ENCODE data around the gene MATN1.

The MATN1 gene

GRCh38 chr1:30763651-30764248 lies 40.4 kb upstream of the MATN1 start:
- no peaks in the 10 kb centered on the region for H3K36me3 ChIP-seq (ENCODE audit: insufficient read depth, low read length)
- no peak overlapping the region for H3K4me3 ChIP-seq (ENCODE audit: low read length)
- H3K4me1 ChIP-seq (ENCODE audit: insufficient read depth, low read length) = peaks cover 13% of the 10 kb centered on the region
- 80% methylated on average over 10 of the region's 10 CpGs for WGBS
- H3K9me3 ChIP-seq (ENCODE audit: insufficient read depth, low read depth, low read length) = peaks cover 3% of the 10 kb centered on the region; the same call in 1 of the 2 replicates
- no peaks in the 10 kb centered on the region for H3K27me3 ChIP-seq (ENCODE audit: insufficient read depth, low read length)
- H3K27ac ChIP-seq (ENCODE audit: low read depth, low read length) = no peak overlapping the region
- no peak overlapping the region for H3K9ac ChIP-seq (ENCODE audit: low read depth, low read length)

GRCh38 chr1:30762930-30763650 lies 39.7 kb upstream of the MATN1 start:
- Histone ChIP-seq H3K27ac (ENCODE audit: low read depth, low read length) (no peak overlapping the region), H3K36me3 (ENCODE audit: insufficient read depth, low read length) (no peaks in the 10 kb centered on the region), H3K9ac (ENCODE audit: low read depth, low read length) (no peak overlapping the region), H3K27me3 (ENCODE audit: insufficient read depth, low read length) (no peaks in the 10 kb centered on the region), H3K9me3 (ENCODE audit: insufficient read depth, low read depth, low read length) (peaks cover 3% of the 10 kb centered on the region; the same call in 1 of the 2 replicates), H3K4me3 (ENCODE audit: low read length) (no peak overlapping the region), H3K4me1 (ENCODE audit: insufficient read depth, low read length) (peaks cover 13% of the 10 kb centered on the region)
- 95% methylated on average over 7 of the region's 7 CpGs for WGBS

- no peaks in the 10 kb centered on the region for H3K27me3 ChIP-seq (ENCODE audit: insufficient read depth, low read length)
- no peak overlapping the region for H3K4me3 ChIP-seq (ENCODE audit: low read length)
- peaks cover 3% of the 10 kb centered on the region; the same call in 1 of the 2 replicates for H3K9me3 ChIP-seq (ENCODE audit: insufficient read depth, low read depth, low read length)
- H3K27ac ChIP-seq (ENCODE audit: low read depth, low read length) = peak overlapping the region; percentile 10; the same call in 1 of the 2 replicates
- peaks cover 13% of the 10 kb centered on the region for H3K4me1 ChIP-seq (ENCODE audit: insufficient read depth, low read length)
- H3K36me3 ChIP-seq (ENCODE audit: insufficient read depth, low read length) = no peaks in the 10 kb centered on the region
- WGBS = 86% methylated on average over 6 of the region's 6 CpGs
- H3K9ac ChIP-seq (ENCODE audit: low read depth, low read length) = no peak overlapping the region
These were observed 39.0 kb upstream of the MATN1 start for GRCh38 chr1:30762152-30762929.

GRCh38 chr1:30761381-30762151 lies 38.2 kb upstream of the MATN1 start:
- Histone ChIP-seq H3K36me3 (ENCODE audit: insufficient read depth, low read length) (no peaks in the 10 kb centered on the region), H3K4me3 (ENCODE audit: low read length) (no peak overlapping the region), H3K9me3 (ENCODE audit: insufficient read depth, low read depth, low read length) (peaks cover 3% of the 10 kb centered on the region; the same call in 1 of the 2 replicates), H3K9ac (ENCODE audit: low read depth, low read length) (no peak overlapping the region), H3K4me1 (ENCODE audit: insufficient read depth, low read length) (peaks cover 13% of the 10 kb centered on the region), H3K27ac (ENCODE audit: low read depth, low read length) (peak overlapping the region; percentile 10; the same call in 1 of the 2 replicates), H3K27me3 (ENCODE audit: insufficient read depth, low read length) (no peaks in the 10 kb centered on the region)
- 65% methylated on average over 11 of the region's 11 CpGs for WGBS

- no peak overlapping the region for H3K4me3 ChIP-seq (ENCODE audit: low read length)
- H3K9me3 ChIP-seq (ENCODE audit: insufficient read depth, low read depth, low read length) = peaks cover 3% of the 10 kb centered on the region; the same call in 1 of the 2 replicates
- peaks cover 13% of the 10 kb centered on the region for H3K4me1 ChIP-seq (ENCODE audit: insufficient read depth, low read length)
- no peaks in the 10 kb centered on the region for H3K36me3 ChIP-seq (ENCODE audit: insufficient read depth, low read length)
- H3K9ac ChIP-seq (ENCODE audit: low read depth, low read length) = no peak overlapping the region
- H3K27ac ChIP-seq (ENCODE audit: low read depth, low read length) = no peak overlapping the region
- no peaks in the 10 kb centered on the region for H3K27me3 ChIP-seq (ENCODE audit: insufficient read depth, low read length)
- 95% methylated on average over 18 of the region's 18 CpGs for WGBS
These were observed 37.4 kb upstream of the MATN1 start for GRCh38 chr1:30760596-30761324.

GRCh38 chr1:30759718-30760281 lies 36.4 kb upstream of the MATN1 start:
- Histone ChIP-seq H3K27ac (ENCODE audit: low read depth, low read length) (no peak overlapping the region), H3K9ac (ENCODE audit: low read depth, low read length) (no peak overlapping the region), H3K4me1 (ENCODE audit: insufficient read depth, low read length) (peaks cover 13% of the 10 kb centered on the region), H3K4me3 (ENCODE audit: low read length) (no peak overlapping the region), H3K36me3 (ENCODE audit: insufficient read depth, low read length) (no peaks in the 10 kb centered on the region), H3K9me3 (ENCODE audit: insufficient read depth, low read depth, low read length) (peaks cover 3% of the 10 kb centered on the region; the same call in 1 of the 2 replicates), H3K27me3 (ENCODE audit: insufficient read depth, low read length) (no peaks in the 10 kb centered on the region)
- WGBS = 73% methylated on average over 13 of the region's 13 CpGs

- no peak overlapping the region for H3K27ac ChIP-seq (ENCODE audit: low read depth, low read length)
- H3K27me3 ChIP-seq (ENCODE audit: insufficient read depth, low read length) = no peaks in the 10 kb centered on the region
- H3K9me3 ChIP-seq (ENCODE audit: insufficient read depth, low read depth, low read length) = peaks cover 3% of the 10 kb centered on the region; the same call in 1 of the 2 replicates
- no peak overlapping the region for H3K9ac ChIP-seq (ENCODE audit: low read depth, low read length)
- no peak overlapping the region for H3K4me3 ChIP-seq (ENCODE audit: low read length)
- H3K4me1 ChIP-seq (ENCODE audit: insufficient read depth, low read length) = peaks cover 13% of the 10 kb centered on the region
- H3K36me3 ChIP-seq (ENCODE audit: insufficient read depth, low read length) = no peaks in the 10 kb centered on the region
These were observed 35.5 kb upstream of the MATN1 start for GRCh38 chr1:30758785-30759380.

GRCh38 chr1:30758121-30758688 lies 34.8 kb upstream of the MATN1 start:
- peaks cover 13% of the 10 kb centered on the region for H3K4me1 ChIP-seq (ENCODE audit: insufficient read depth, low read length)
- no peaks in the 10 kb centered on the region for H3K36me3 ChIP-seq (ENCODE audit: insufficient read depth, low read length)
- no peak overlapping the region for H3K4me3 ChIP-seq (ENCODE audit: low read length)
- no peak overlapping the region for H3K9ac ChIP-seq (ENCODE audit: low read depth, low read length)
- H3K27me3 ChIP-seq (ENCODE audit: insufficient read depth, low read length) = no peaks in the 10 kb centered on the region
- WGBS = 94% methylated on average over 7 of the region's 7 CpGs
- H3K27ac ChIP-seq (ENCODE audit: low read depth, low read length) = no peak overlapping the region
- peaks cover 3% of the 10 kb centered on the region; the same call in 1 of the 2 replicates for H3K9me3 ChIP-seq (ENCODE audit: insufficient read depth, low read depth, low read length)

- Histone ChIP-seq H3K27ac (ENCODE audit: low read depth, low read length) (no peak within 1 kb of the TSS), H3K9ac (ENCODE audit: low read depth, low read length) (no peak within 1 kb of the TSS), H3K36me3 (ENCODE audit: insufficient read depth, low read length) (no peaks in the 10 kb centered on the region), H3K9me3 (ENCODE audit: insufficient read depth, low read depth, low read length) (peaks cover 3% of the 10 kb centered on the region; the same call in 1 of the 2 replicates), H3K4me3 (ENCODE audit: low read length) (no peak within 1 kb of the TSS), H3K27me3 (ENCODE audit: insufficient read depth, low read length) (no peaks in the 10 kb centered on the region), H3K4me1 (ENCODE audit: insufficient read depth, low read length) (peaks cover 13% of the 10 kb centered on the region)
- 88% methylated on average over 21 of the region's 21 CpGs for WGBS
These were observed 34.2 kb upstream of the MATN1 start, which contains the start of gene LAPTM5 for GRCh38 chr1:30757352-30758120. Gene LAPTM5 (minus strand): TSS chr1:30757774. CDS start chr1:30757745, 29 bp downstream.

Data from HUES64 (cell line).